ENCODE measurements around the gene BUD23. TPM values are rescaled to one million over a fixed set of nuclear protein-coding genes. Genes with fewer than 3 reads are reported as not detected.

BUD23 gene
- total and polyA plus RNA-seq, 9 of the 15 experiments (the other 6 are each of a cell fraction or from before 2014, with no cell fraction given): 79.5 to 270 (median 150) TPM

DNA sequence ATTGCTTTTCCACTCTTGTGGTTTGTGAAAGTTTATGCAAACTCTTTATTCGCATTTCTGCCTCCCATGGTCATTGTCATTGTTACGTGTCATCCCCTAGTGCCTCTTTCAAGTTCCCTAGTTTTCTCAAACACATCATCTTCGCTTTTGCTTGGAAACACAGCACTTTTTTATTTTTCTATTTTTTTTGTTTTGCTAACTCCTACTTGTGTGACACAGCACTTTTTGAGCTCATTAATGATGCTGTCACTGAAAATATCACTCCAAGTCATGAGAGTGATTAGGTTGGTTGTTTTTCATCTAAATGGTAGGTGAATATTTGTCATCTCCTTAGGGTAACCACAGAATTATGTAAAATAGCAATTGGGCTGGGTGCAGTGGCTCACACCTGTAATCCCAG lies 44.6 kb downstream of the BUD23 start:
- POLR2A ChIA-PET: interaction anchor here (0.6 to 1.6 kb wide), 6 partner anchors 10 to 206 kb away, joined by 3 to 6 read pairs (median 4); partner anchors contain the start of genes ABHD11 and BAZ1B
- TF ChIP-seq PHF21A (IDR thresholded peaks at IDR 0.05; ENCODE audit: borderline replicate concordance, low read depth) (no peak), NFE2L1 (tag; IDR thresholded peaks at IDR 0.05; ENCODE audit: borderline replicate concordance, low read depth) (peak; percentile 90), ZNF717 (CRISPR knock-in tag; IDR thresholded peaks at IDR 0.05) (no peak), SREBF2 (CRISPR knock-in tag; IDR thresholded peaks at IDR 0.05) (no peak), MAFK (IDR thresholded peaks at IDR 0.05; ENCODE audit: low read length) (peak; percentile 72; the same call in 1 of the 2 replicates), ARID1B (IDR thresholded peaks at IDR 0.05) (peak; percentile 34; the same call in 1 of the 2 replicates), NCOA4 (IDR thresholded peaks at IDR 0.05; ENCODE audit: partially characterized antibody) (no peak), GABPB1 (CRISPR knock-in tag; IDR thresholded peaks at IDR 0.05) (no peak), NFE2 (IDR thresholded peaks at IDR 0.05; ENCODE audit: low read depth) (peak; percentile 92), FOXP1 (CRISPR knock-in tag; IDR thresholded peaks at IDR 0.05) (no peak), FOXK2 (conservative IDR thresholded peaks at IDR 0.05 in 1 of 2, IDR thresholded peaks at IDR 0.05 in 1 of 2; ENCODE audit: low read depth in 2 of 2) (0 out of 4 replicates have a peak, but pooled peaks of 1 of the 2 experiments have one; percentile 12), ZNF384 (IDR thresholded peaks at IDR 0.05; ENCODE audit: low read depth, low read length) (0 out of 2 replicates have a peak, but pooled peaks have one; percentile 51), POLR2B (IDR thresholded peaks at IDR 0.05; ENCODE audit: low read depth, partially characterized antibody) (no peak), GTF2E2 (tag; IDR thresholded peaks at IDR 0.05) (no peak), FOXJ2 (tag; IDR thresholded peaks at IDR 0.05) (no peak), RCOR1 (IDR thresholded peaks at IDR 0.05; ENCODE audit: borderline replicate concordance in 1 of 2, low read depth in 2 of 2, low read length in 2 of 2) (no peak), SP1 (CRISPR knock-in tag; IDR thresholded peaks at IDR 0.05) (no peak), DACH1 (IDR thresholded peaks at IDR 0.05; ENCODE audit: partially characterized antibody) (peak; percentile 27)
- TF ChIP-seq, protein P1, sequence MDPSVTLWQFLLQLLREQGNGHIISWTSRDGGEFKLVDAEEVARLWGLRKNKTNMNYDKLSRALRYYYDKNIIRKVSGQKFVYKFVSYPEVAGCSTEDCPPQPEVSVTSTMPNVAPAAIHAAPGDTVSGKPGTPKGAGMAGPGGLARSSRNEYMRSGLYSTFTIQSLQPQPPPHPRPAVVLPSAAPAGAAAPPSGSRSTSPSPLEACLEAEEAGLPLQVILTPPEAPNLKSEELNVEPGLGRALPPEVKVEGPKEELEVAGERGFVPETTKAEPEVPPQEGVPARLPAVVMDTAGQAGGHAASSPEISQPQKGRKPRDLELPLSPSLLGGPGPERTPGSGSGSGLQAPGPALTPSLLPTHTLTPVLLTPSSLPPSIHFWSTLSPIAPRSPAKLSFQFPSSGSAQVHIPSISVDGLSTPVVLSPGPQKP (CRISPR knock-in tag; IDR thresholded peaks at IDR 0.05): no peak
- TF ChIP-seq, protein P2, sequence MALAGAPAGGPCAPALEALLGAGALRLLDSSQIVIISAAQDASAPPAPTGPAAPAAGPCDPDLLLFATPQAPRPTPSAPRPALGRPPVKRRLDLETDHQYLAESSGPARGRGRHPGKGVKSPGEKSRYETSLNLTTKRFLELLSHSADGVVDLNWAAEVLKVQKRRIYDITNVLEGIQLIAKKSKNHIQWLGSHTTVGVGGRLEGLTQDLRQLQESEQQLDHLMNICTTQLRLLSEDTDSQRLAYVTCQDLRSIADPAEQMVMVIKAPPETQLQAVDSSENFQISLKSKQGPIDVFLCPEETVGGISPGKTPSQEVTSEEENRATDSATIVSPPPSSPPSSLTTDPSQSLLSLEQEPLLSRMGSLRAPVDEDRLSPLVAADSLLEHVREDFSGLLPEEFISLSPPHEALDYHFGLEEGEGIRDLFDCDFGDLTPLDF (CRISPR knock-in tag; IDR thresholded peaks at IDR 0.05): no peak
- TF ChIP-seq, protein P3, sequence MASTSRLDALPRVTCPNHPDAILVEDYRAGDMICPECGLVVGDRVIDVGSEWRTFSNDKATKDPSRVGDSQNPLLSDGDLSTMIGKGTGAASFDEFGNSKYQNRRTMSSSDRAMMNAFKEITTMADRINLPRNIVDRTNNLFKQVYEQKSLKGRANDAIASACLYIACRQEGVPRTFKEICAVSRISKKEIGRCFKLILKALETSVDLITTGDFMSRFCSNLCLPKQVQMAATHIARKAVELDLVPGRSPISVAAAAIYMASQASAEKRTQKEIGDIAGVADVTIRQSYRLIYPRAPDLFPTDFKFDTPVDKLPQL (IDR thresholded peaks at IDR 0.05; ENCODE audit: extremely low read depth, insufficient read length): no peak

More for the DNA sequence above, 44.6 kb downstream of the BUD23 start:
- no TSS peak for BruUV-seq (replicated peaks)
- no peak for ATAC-seq
- H3K79me2 ChIP-seq (ENCODE audit: control insufficient read depth, insufficient read depth, low read length): no peaks in the 10 kb centered on the region
- CTCF ChIA-PET (ENCODE audit: low intra/inter-chr PET ratio): no interaction called here
- in situ Hi-C loops (cut with MboI): no loop called here
- peaks cover 10 to 13% of the 10 kb centered on the region in 2 experiments; a peak in 4 of 5 replicates for H3K4me1 ChIP-seq (replicated peaks in 1 of 2; ENCODE audit: control insufficient read depth in 2 of 2, insufficient read depth in 2 of 2, low read length in 2 of 2)
- H3K27ac ChIP-seq (ENCODE audit: extremely low read depth, low read depth, low read length): no peak overlapping the region
- H3K9me3 ChIP-seq (replicated peaks; ENCODE audit: control insufficient read depth, insufficient read depth, low read depth, low read length): no peaks in the 10 kb centered on the region
- peak overlapping the region; percentile 34; the same call in 1 of the 2 replicates for H2AFZ ChIP-seq (ENCODE audit: low read depth, low read length)
- peak overlapping the region in 1 of 2 experiments; percentile 41; a peak in 1 of 4 replicates for H3K9ac ChIP-seq (ENCODE audit: insufficient read depth in 1 of 2, low read depth in 2 of 2, low read length in 2 of 2)
- no peaks in the 10 kb centered on the region; a peak in 1 of 5 replicates for H3K27me3 ChIP-seq (ENCODE audit: control insufficient read depth in 2 of 2, insufficient read depth in 2 of 2, low read length in 2 of 2)
- no peaks in the 10 kb centered on the region for H3K36me3 ChIP-seq (ENCODE audit: control insufficient read depth, insufficient read depth, low read length)
- DNase-seq (ENCODE audit: extremely low read depth in 1 of 4, low spot score in 3 of 4): no peak
- FAIRE-seq: no peak
- H3K4me3 ChIP-seq: no peak overlapping the region
- WGBS (ENCODE audit: insufficient coverage, low coverage, missing lambda C conversion rate): 44% methylated on average over 3 of the region's 3 CpGs
- H3K4me2 ChIP-seq (ENCODE audit: insufficient read depth, low read length): no peak overlapping the region; the same call in 1 of the 2 replicates
- H3K9me1 ChIP-seq (ENCODE audit: control insufficient read depth, insufficient read depth, low read length): no peaks in the 10 kb centered on the region
- H4K20me1 ChIP-seq (replicated peaks; ENCODE audit: control insufficient read depth, insufficient read depth, low read length): peaks cover 3% of the 10 kb centered on the region; the same call in 1 of the 2 replicates
- intact Hi-C loops (cut with micrococcal nuclease): no loop called here
